HTR-8/SVneo (cell line): Measurements from ENCODE around the gene VENTX.

Experiments used
- DNase-seq: peaks from one replicate; pipeline ENCODE4 v3.0.0; 2011; ENCODE audit warnings: low spot score, mixed read lengths; ENCODE audit not compliant: insufficient read length
- FAIRE-seq: peaks from 2 replicates; lab custom pipeline; 2011; peaks lifted over from hg19 to GRCh38; lab: Jason Lieb, UNC

VENTX gene

GRCh38 chr10:133279326-133280226 lies 41.9 kb downstream of the VENTX start:
- DNase-seq = no peak
- FAIRE-seq = no peak

- no peak for DNase-seq
- no peak for FAIRE-seq
Observed at GRCh38 chr10:133280391-133281059, 42.9 kb downstream of the VENTX start.

GRCh38 chr10:133281084-133281483 lies 43.4 kb downstream of the VENTX start:
- DNase-seq (no peak), FAIRE-seq (no peak)

- FAIRE-seq (no peak), DNase-seq (no peak)
Observed at GRCh38 chr10:133281628-133282372, 44.1 kb downstream of the VENTX start.

GRCh38 chr10:133282846-133283390 lies 45.3 kb downstream of the VENTX start:
- no peak for FAIRE-seq
- no peak for DNase-seq

- DNase-seq (no peak), FAIRE-seq (no peak)
Observed at GRCh38 chr10:133283931-133284330, 46.3 kb downstream of the VENTX start.

GRCh38 chr10:133285217-133285616 lies 47.6 kb downstream of the VENTX start:
- FAIRE-seq (no peak), DNase-seq (no peak)

GRCh38 chr10:133286366-133286765 lies 48.7 kb downstream of the VENTX start:
- FAIRE-seq (no peak), DNase-seq (no peak)

- DNase-seq = no peak
- FAIRE-seq = no peak
Observed at GRCh38 chr10:133287832-133288500, 50.3 kb downstream of the VENTX start.

GRCh38 chr10:133289761-133290160 lies 52.1 kb downstream of the VENTX start:
- DNase-seq (no peak), FAIRE-seq (no peak)
